ENCODE data around the gene PRRG3.

The PRRG3 gene

GRCh38 chrX:151753313-151754046 lies 58.2 kb downstream of the PRRG3 start:
- Histone ChIP-seq H3K4me3 (ENCODE audit: low read depth in 1 of 2, low read length in 1 of 2) (no peak overlapping the region), H3K27me3 (no peaks in the 10 kb centered on the region), H3K9me3 (no peaks in the 10 kb centered on the region), H3K4me1 (ENCODE audit: control insufficient read depth in 1 of 2, insufficient read depth in 1 of 2, low read depth in 1 of 2, low read length in 1 of 2) (no peaks in the 10 kb centered on the region), H3K36me3 (no peaks in the 10 kb centered on the region), H3K27ac (no peak overlapping the region)
- TF ChIP-seq CTCF (IDR thresholded peaks at IDR 0.05) = no peak

DNA sequence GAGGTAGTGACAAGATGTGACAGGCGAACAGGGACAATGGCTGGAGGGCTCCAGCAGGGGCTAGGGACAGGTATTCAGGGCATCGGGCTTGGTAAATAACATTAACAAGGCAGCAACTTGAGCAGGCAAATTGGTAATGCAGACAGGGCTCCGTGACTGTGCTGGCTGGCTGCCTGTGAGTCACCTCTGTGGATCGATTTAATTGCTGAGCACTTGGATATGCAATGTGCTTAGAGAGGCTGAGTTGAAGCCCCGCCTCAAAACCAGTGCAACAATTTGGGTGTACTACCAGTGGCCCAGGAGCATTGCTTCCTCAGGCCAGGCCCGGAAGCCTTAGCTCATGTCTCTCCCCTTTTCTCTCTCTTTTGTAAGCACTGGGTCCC lies 58.8 kb downstream of the PRRG3 start:
- Histone ChIP-seq H3K9me3 (no peaks in the 10 kb centered on the region), H3K4me1 (ENCODE audit: control insufficient read depth in 1 of 2, insufficient read depth in 1 of 2, low read depth in 1 of 2, low read length in 1 of 2) (no peaks in the 10 kb centered on the region), H3K36me3 (no peaks in the 10 kb centered on the region), H3K27ac (no peak overlapping the region), H3K27me3 (no peaks in the 10 kb centered on the region), H3K4me3 (ENCODE audit: low read depth in 1 of 2, low read length in 1 of 2) (no peak overlapping the region)
- TF ChIP-seq CTCF (IDR thresholded peaks at IDR 0.05) = no peak

- H3K4me1 ChIP-seq (ENCODE audit: control insufficient read depth in 1 of 2, insufficient read depth in 1 of 2, low read depth in 1 of 2, low read length in 1 of 2) = no peaks in the 10 kb centered on the region
- no peak overlapping the region for H3K27ac ChIP-seq
- no peak for TF ChIP-seq CTCF (IDR thresholded peaks at IDR 0.05)
- no peaks in the 10 kb centered on the region for H3K9me3 ChIP-seq
- no peaks in the 10 kb centered on the region for H3K27me3 ChIP-seq
- H3K4me3 ChIP-seq (ENCODE audit: low read depth in 1 of 2, low read length in 1 of 2) = no peak overlapping the region
- H3K36me3 ChIP-seq = no peaks in the 10 kb centered on the region
Observed at GRCh38 chrX:151754641-151755215, 59.5 kb downstream of the PRRG3 start.
